ENCODE results near the gene DPP10.
"Not testable (repeated sequence)": the region's sequence is repeated elsewhere in the genome, so short reads cannot be mapped to it uniquely, and the experiment has no call there.

DPP10 gene

GRCh38 chr2:115314119-115314518 lies 871.7 kb downstream of the DPP10 start:
- no peak for DNase-seq

- no peak for DNase-seq
These were observed 884.6 kb downstream of the DPP10 start for GRCh38 chr2:115327061-115327460.

- no peak for DNase-seq
These were observed 917.1 kb downstream of the DPP10 start for GRCh38 chr2:115359550-115359949.

GRCh38 chr2:115364093-115364492 lies 921.7 kb downstream of the DPP10 start:
- DNase-seq, result no peak

- no peak for DNase-seq
These were observed 927.0 kb downstream of the DPP10 start for GRCh38 chr2:115369400-115369799.

- DNase-seq, result no peak
These were observed 932.5 kb downstream of the DPP10 start for GRCh38 chr2:115374981-115375380.

GRCh38 chr2:115384399-115384798 lies 942.0 kb downstream of the DPP10 start:
- DNase-seq, result no peak

GRCh38 chr2:115386465-115386864 lies 944.0 kb downstream of the DPP10 start:
- no peak for DNase-seq

GRCh38 chr2:115389024-115389423 lies 946.6 kb downstream of the DPP10 start:
- DNase-seq, result no peak

GRCh38 chr2:115389898-115390565 lies 947.6 kb downstream of the DPP10 start:
- no peak for DNase-seq

GRCh38 chr2:115396579-115396978 lies 954.1 kb downstream of the DPP10 start:
- no peak for DNase-seq

- no peak for DNase-seq
These were observed 958.5 kb downstream of the DPP10 start for GRCh38 chr2:115400940-115401339.

GRCh38 chr2:115412501-115412900 lies 970.1 kb downstream of the DPP10 start:
- no peak for DNase-seq

GRCh38 chr2:115413791-115414190 lies 971.4 kb downstream of the DPP10 start:
- no peak for DNase-seq

- no peak for DNase-seq
These were observed 972.0 kb downstream of the DPP10 start for GRCh38 chr2:115414466-115414865.

GRCh38 chr2:115422004-115422634 lies 979.7 kb downstream of the DPP10 start:
- no peak for DNase-seq

GRCh38 chr2:115427436-115427835 lies 985.0 kb downstream of the DPP10 start:
- DNase-seq, result no peak

GRCh38 chr2:115440746-115441145 lies 998.3 kb downstream of the DPP10 start:
- not testable (repeated sequence) for DNase-seq

- no peak for DNase-seq
These were observed 1001.2 kb downstream of the DPP10 start for GRCh38 chr2:115443539-115444185.

GRCh38 chr2:115460008-115460407 lies 1017.6 kb downstream of the DPP10 start:
- no peak for DNase-seq

GRCh38 chr2:115480741-115481140 lies 1038.3 kb downstream of the DPP10 start:
- no peak for DNase-seq

- no peak for DNase-seq
These were observed 1039.4 kb downstream of the DPP10 start for GRCh38 chr2:115481842-115482241.

GRCh38 chr2:115483666-115484065 lies 1041.2 kb downstream of the DPP10 start:
- no peak for DNase-seq

- no peak for DNase-seq
These were observed 1042.0 kb downstream of the DPP10 start for GRCh38 chr2:115484486-115484885.
